HepG2 (cell line): ENCODE measurements around the gene DNAJC7. TPM values are rescaled to one million over a fixed set of nuclear protein-coding genes. Genes with fewer than 3 reads are reported as not detected.

Experiments used
- ATAC-seq: fragments of 200-7000 bp; cut with Tn5 transposase; 3 replicates; pipeline ENCODE4 v1.9.1; 2020; ENCODE audit warnings: mild to moderate bottlenecking, moderate library complexity
- BruUV-seq: library from RNA; stranded (reverse); fragments of 400-500 nt; replicated peaks from 2 replicates; lab custom pipeline; 2021; lab: Mats Ljungman, UMichigan
- CTCF ChIA-PET: fragments of 300-600 bp; formaldehyde crosslinking; extraction: SDS; loops from one replicate; lab custom pipeline; 2021; ENCODE audit warnings: low total read pairs, inconsistent platforms, low intra/inter-chr PET ratio; lab: Yijun Ruan, JAX
- POLR2A ChIA-PET: fragments of 350-600 bp; sonication (Branson Sonifier 250); formaldehyde crosslinking; loops from one replicate; lab custom pipeline; 2020; ENCODE audit warnings: antibody characterized with exemption, inconsistent platforms; lab: Yijun Ruan, JAX
- DNase-seq: peaks from one replicate; pipeline ENCODE4 v3.0.0-alpha.2; 2015; ENCODE audit warnings: low spot score
- FAIRE-seq: peaks from 3 replicates; lab custom pipeline; 2011; peaks lifted over from hg19 to GRCh38; lab: Jason Lieb, UNC
- H2AFZ ChIP-seq: one replicate; pipeline ENCODE4 v1.6.1; 2011; ENCODE audit warnings: low read length, inconsistent platforms
- H3K27ac ChIP-seq: fragments of 300-600 bp; 3 replicates; pipeline ENCODE4 v1.8.0; 2011; ENCODE audit warnings: mixed run types, mild to moderate bottlenecking, mixed read lengths, low read length, inconsistent platforms; ENCODE audit not compliant: insufficient read depth; ENCODE audit errors: extremely low read length
- H3K27me3 ChIP-seq, 2 experiments: fragments of 200-600 bp in 1 of 2; 2 replicates in 1 of 2; 3 replicates in 1 of 2; pipeline versions ENCODE4 v1.6.0 to v1.8.0; 2011; ENCODE audit warnings: low read length in 2 of 2, mild to moderate bottlenecking in 2 of 2, moderate library complexity in 2 of 2, inconsistent platforms in 1 of 2; ENCODE audit not compliant: insufficient read depth in 2 of 2, control insufficient read depth in 1 of 2
- H3K36me3 ChIP-seq, 2 experiments: fragments of 200-600 bp in 1 of 2; replicated peaks in 1 of 2; 2 replicates in 1 of 2; 3 replicates in 1 of 2; pipeline versions ENCODE4 v1.5.1 to v1.8.0; 2011; ENCODE audit warnings: low read length in 2 of 2, inconsistent platforms in 1 of 2; ENCODE audit not compliant: insufficient read depth in 2 of 2, control insufficient read depth in 1 of 2
- H3K4me1 ChIP-seq: 2 replicates; pipeline ENCODE4 v1.5.1; 2012; ENCODE audit warnings: low read length, inconsistent platforms; ENCODE audit not compliant: insufficient read depth
- H3K4me2 ChIP-seq: 2 replicates; pipeline ENCODE4 v1.6.0; 2011; ENCODE audit warnings: low read depth, low read length, inconsistent platforms
- H3K4me3 ChIP-seq, 3 experiments: fragments of 200-600 bp in 1 of 3; sonication (generic), shearing (Covaris generic) in 1 of 3; replicated peaks in 1 of 3; 2 replicates each; pipeline ENCODE4 v1.5.1; 2011 to 2016; ENCODE audit warnings: low read length in 3 of 3, inconsistent platforms in 2 of 3, low read depth in 2 of 3, mild to moderate bottlenecking in 2 of 3, control low read depth in 1 of 3, mixed read lengths in 1 of 3; ENCODE audit not compliant: insufficient read depth in 1 of 3
- H3K79me2 ChIP-seq: one replicate; pipeline ENCODE4 v1.6.1; 2011; ENCODE audit warnings: low read length, inconsistent platforms; ENCODE audit not compliant: insufficient read depth
- H3K9ac ChIP-seq: 2 replicates; pipeline ENCODE4 v1.6.0; 2011; ENCODE audit warnings: mild to moderate bottlenecking, low read depth, low read length, inconsistent platforms; ENCODE audit not compliant: insufficient read depth
- H3K9me3 ChIP-seq: 2 replicates; pipeline ENCODE4 v1.5.1; 2012; ENCODE audit warnings: mild to moderate bottlenecking, low read length
- H4K20me1 ChIP-seq: 2 replicates; pipeline ENCODE4 v1.6.0; 2011; ENCODE audit warnings: inconsistent platforms, mild to moderate bottlenecking, low read length, moderate library complexity; ENCODE audit not compliant: insufficient read depth
- ATF5 ChIP-seq: sonication (generic); formaldehyde crosslinking; IDR thresholded peaks from 2 replicates; pipeline ENCODE4 v1.4.0; 2020; ENCODE audit warnings: mild to moderate bottlenecking, low read depth, missing genetic modification reagents
- ATM ChIP-seq: fragments of 450-650 bp; IDR thresholded peaks from 2 replicates; pipeline ENCODE4 v1.7.1; 2017; ENCODE audit warnings: mild to moderate bottlenecking, borderline replicate concordance
- DR1 ChIP-seq: sonication (generic); formaldehyde crosslinking; IDR thresholded peaks from 2 replicates; pipeline ENCODE4 v1.8.0; 2021; ENCODE audit warnings: mild to moderate bottlenecking, missing genetic modification reagents, inconsistent platforms
- EEA1 ChIP-seq: sonication (generic); formaldehyde crosslinking; IDR thresholded peaks from 2 replicates; pipeline ENCODE4 v1.5.1; 2020; ENCODE audit warnings: mild to moderate bottlenecking, missing genetic modification reagents, borderline replicate concordance
- ELF1 ChIP-seq: sonication (generic); formaldehyde crosslinking; IDR thresholded peaks from 2 replicates; pipeline ENCODE4 v1.4.0; 2020; ENCODE audit warnings: missing genetic modification reagents
- ERF ChIP-seq: IDR thresholded peaks from 2 replicates; pipeline ENCODE4 v1.6.1; 2018; ENCODE audit warnings: missing biosample characterization, missing genetic modification reagents
- FOSL2 ChIP-seq: sonication (generic); formaldehyde crosslinking; IDR thresholded peaks from 2 replicates; pipeline ENCODE4 v1.4.0; 2020; ENCODE audit warnings: missing genetic modification reagents
- MED1 ChIP-seq: sonication (generic); formaldehyde crosslinking; IDR thresholded peaks from 2 replicates; pipeline ENCODE4 v1.4.0; 2020; ENCODE audit warnings: missing genetic modification reagents
- MTA1 ChIP-seq: sonication (generic); formaldehyde crosslinking; IDR thresholded peaks from 2 replicates; pipeline ENCODE4 v1.4.0; 2020; ENCODE audit warnings: missing genetic modification reagents, mild to moderate bottlenecking, borderline replicate concordance
- NFKBIZ ChIP-seq: IDR thresholded peaks from 2 replicates; pipeline ENCODE4 v1.6.1; 2018; ENCODE audit warnings: missing genetic modification reagents, missing compliant biosample characterization
- RFXANK ChIP-seq: IDR thresholded peaks from 2 replicates; pipeline ENCODE4 v1.6.1; 2016
- TGIF2 ChIP-seq: IDR thresholded peaks from 2 replicates; pipeline ENCODE4 v1.6.1; 2016; ENCODE audit warnings: control low read depth, missing compliant biosample characterization
- ZMYM4 ChIP-seq: sonication (generic); formaldehyde crosslinking; IDR thresholded peaks from 2 replicates; pipeline ENCODE4 v1.8.1; 2023; ENCODE audit warnings: mild to moderate bottlenecking, missing genetic modification reagents
- ZNF704 ChIP-seq: sonication (generic); formaldehyde crosslinking; IDR thresholded peaks from 2 replicates; pipeline ENCODE4 v1.8.1; 2023; ENCODE audit warnings: mild to moderate bottlenecking, inconsistent platforms, moderate library complexity, missing genetic modification reagents, borderline replicate concordance
- ZNF766 ChIP-seq: sonication (generic); formaldehyde crosslinking; IDR thresholded peaks from 2 replicates; pipeline ENCODE4 v1.5.0; 2020; ENCODE audit warnings: missing genetic modification reagents, borderline replicate concordance
- ZNF773 ChIP-seq: sonication (generic); formaldehyde crosslinking; IDR thresholded peaks from 2 replicates; pipeline ENCODE4 v1.4.0; 2020; ENCODE audit warnings: missing genetic modification reagents, borderline replicate concordance
- ZNF790 ChIP-seq: sonication (generic); formaldehyde crosslinking; IDR thresholded peaks from 2 replicates; pipeline ENCODE4 v1.8.0; 2022; ENCODE audit warnings: missing genetic modification reagents, mild to moderate bottlenecking, borderline replicate concordance
- ZSCAN25 ChIP-seq: sonication (generic); formaldehyde crosslinking; IDR thresholded peaks from 2 replicates; pipeline ENCODE4 v1.8.0; 2022; ENCODE audit warnings: mild to moderate bottlenecking, missing genetic modification reagents
- WGBS: methylation state at CpG from one replicate; pipeline ENCODE4 v1.1.6; 2017; ENCODE audit warnings: low lambda C conversion rate; 5-methylcytosine and 5-hydroxymethylcytosine counted together
- in situ Hi-C: cut with HindIII; loops from 2 replicates; pipeline ENCODE4 v1.10.0; 2017; ENCODE audit warnings: low pct_unique_long_range_greater_than_20kb; ENCODE audit not compliant: extremely low pct_ligation_motif_present
- intact Hi-C: fragments of 100-400 bp; cut with micrococcal nuclease; formaldehyde crosslinking; loops from one replicate; pipeline ENCODE4 v1.10.0; 2022; ENCODE audit not compliant: unreplicated experiment
- polyA plus RNA-seq, 8 experiments: library from polyadenylated mRNA; depleted of rRNA in 3 of 8; stranded (reverse) in 7 of 8; unstranded in 1 of 8; fragments of >200 nt; fragmentation: Illumina TruSeq in 4 of 8; extraction: Trizol in 4 of 8; gene quantifications; 2 replicates each; pipeline versions ENCODE4 v1.2.1 to v1.2.3, GENCODE V29; 2011 to 2016; ENCODE audit warnings: low read depth in 4 of 8, missing spikeins in 1 of 8, mixed read lengths in 1 of 8; ENCODE audit not compliant: insufficient read depth in 1 of 8
- total RNA-seq, 5 experiments: library from RNA; depleted of rRNA; stranded (reverse); fragments of >200 nt; fragmentation: Illumina TruSeq; extraction: Trizol; gene quantifications; 2 replicates each; pipeline ENCODE4 v1.2.3, GENCODE V29; 2016; ENCODE audit warnings: low read depth in 1 of 5

Gene DNAJC7
- total and polyA plus RNA-seq, 2 of the 13 experiments (the other 11 are each of a cell fraction or from before 2014, with no cell fraction given) = 47.7 to 132 TPM

GRCh38 chr17:42028791-42029127 lies 11.5 kb upstream of the DNAJC7 start (continued):
- no peak for TF ChIP-seq ZNF704 (CRISPR knock-in tag)
- TF ChIP-seq ATF5 = no peak
- no peak for TF ChIP-seq ZSCAN25
- no peak for TF ChIP-seq MED1 (CRISPR knock-in tag)
- TF ChIP-seq ATM = no peak
- no peak for TF ChIP-seq MTA1 (CRISPR knock-in tag)
- no peak for TF ChIP-seq NFKBIZ (CRISPR knock-in tag)
- TF ChIP-seq ZNF790 (CRISPR knock-in tag) = no peak

- Histone ChIP-seq H3K4me2 (peak overlapping the region; percentile 91), H3K4me3 (peak overlapping the region in 2 of 3 experiments; percentile 8 to 63; a peak in 4 of 6 replicates), H4K20me1 (no peaks in the 10 kb centered on the region), H3K27me3 (no peaks in the 10 kb centered on the region), H3K36me3 (peaks cover 5 to 12% of the 10 kb centered on the region in 2 experiments), H3K9ac (peak overlapping the region; percentile 41), H2AFZ (peak overlapping the region; percentile 92), H3K27ac (no peak overlapping the region), H3K79me2 (no peaks in the 10 kb centered on the region), H3K9me3 (no peaks in the 10 kb centered on the region), H3K4me1 (peaks cover 61% of the 10 kb centered on the region)
- 44% methylated on average over 19 of the region's 19 CpGs for WGBS
- BruUV-seq = no TSS peak
- ATAC-seq (peak; percentile 88), DNase-seq (peak; percentile 79), FAIRE-seq (peak; percentile 97)
- CTCF ChIA-PET = interaction anchor here (1.1 to 2.5 kb wide), 4 partner anchors 14 to 89 kb away, joined by 3 to 26 read pairs (median 6); no protein-coding TSS in a partner anchor
- intact Hi-C loops = loop anchor here (1.0 kb wide), 1 partner anchor 65 kb away; no protein-coding TSS in a partner anchor
- POLR2A ChIA-PET = interaction anchor here (0.9 to 2.9 kb wide), 14 partner anchors 8 to 93 kb away, joined by 3 to 37 read pairs (median 4); partner anchors contain the start of genes CNP, DHX58, DNAJC7 and KAT2A
- in situ Hi-C loops = loop anchor here (5.0 kb wide), 1 partner anchor 84 kb away; the partner anchor contains the start of gene DHX58
- TF ChIP-seq ZNF766 (CRISPR knock-in tag) (no peak), TGIF2 (no peak), EEA1 (CRISPR knock-in tag) (no peak), FOSL2 (CRISPR knock-in tag) (no peak), RFXANK (CRISPR knock-in tag) (no peak), ZMYM4 (CRISPR knock-in tag) (0 out of 2 replicates have a peak, but pooled peaks have one; percentile 21), ELF1 (no peak; the same call in 1 of the 2 replicates), ERF (CRISPR knock-in tag) (peak; percentile 83), ZNF773 (CRISPR knock-in tag) (no peak), DR1 (0 out of 2 replicates have a peak, but pooled peaks have one; percentile 40)
Observed at GRCh38 chr17:42027961-42028790, 10.9 kb upstream of the DNAJC7 start.
